Vagina (tissue), 2 donors: ENCODE results near the gene ANAPC2.

Experiments used
- POLR2A ChIP-seq, 2 donors: fragments of 450-650 bp; IDR thresholded peaks; one replicate each; pipeline ENCODE4 v1.6.1; 2017; ENCODE audit warnings: antibody characterized with exemption in 2 of 2, mild to moderate bottlenecking in 2 of 2, moderate library complexity in 2 of 2
- POLR2AphosphoS5 ChIP-seq, 2 donors: sonication (generic); formaldehyde crosslinking; IDR thresholded peaks; one replicate each; pipeline ENCODE4 v1.9.0; 2017; ENCODE audit warnings: antibody characterized with exemption in 2 of 2, mild to moderate bottlenecking in 2 of 2, low read depth in 1 of 2; ENCODE audit not compliant: insufficient read depth in 1 of 2
- TF ChIP-seq, protein P1 (sequence below), 3 experiments: fragments of 450-650 bp in 2 of 3; fragments of 200-600 bp in 1 of 3; sonication (generic) in 1 of 3; IDR thresholded peaks; one replicate each; pipeline ENCODE4 v1.5.1; 2017 to 2019; ENCODE audit warnings: antibody characterized with exemption in 3 of 3, mild to moderate bottlenecking in 2 of 3, moderate library complexity in 2 of 3

DNA sequence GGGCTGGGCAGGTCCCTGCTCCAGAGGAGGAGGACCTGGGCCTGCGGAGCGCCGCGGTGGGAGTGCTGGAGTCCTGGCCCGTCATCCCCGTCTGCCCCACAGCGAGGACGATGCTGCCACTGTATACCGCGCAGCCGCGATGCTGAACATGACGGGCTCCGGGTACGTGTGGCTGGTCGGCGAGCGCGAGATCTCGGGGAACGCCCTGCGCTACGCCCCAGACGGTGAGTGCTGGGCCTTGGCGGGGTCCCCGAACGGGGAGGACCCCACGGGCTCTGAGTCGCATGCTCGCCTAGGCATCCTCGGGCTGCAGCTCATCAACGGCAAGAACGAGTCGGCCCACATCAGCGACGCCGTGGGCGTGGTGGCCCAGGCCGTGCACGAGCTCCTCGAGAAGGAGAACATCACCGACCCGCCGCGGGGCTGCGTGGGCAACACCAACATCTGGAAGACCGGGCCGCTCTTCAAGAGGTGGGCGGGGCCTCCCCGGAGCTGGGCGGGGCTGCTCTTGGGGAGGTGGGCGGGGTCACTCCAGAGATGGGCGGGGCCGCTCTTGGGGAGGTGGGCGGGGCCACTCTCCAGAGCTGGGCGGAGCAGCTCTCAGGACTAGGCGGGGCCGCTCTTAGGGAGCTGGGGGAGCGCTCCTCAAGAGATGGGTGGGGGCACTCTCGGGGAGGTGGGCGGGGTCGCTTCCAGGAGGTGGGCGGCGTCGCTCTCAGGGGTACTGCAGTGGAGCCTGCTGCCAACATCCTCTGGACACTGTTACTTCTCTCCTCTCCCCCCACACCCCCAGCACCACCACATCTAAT lies 31.6 kb downstream of the ANAPC2 start:
- TF ChIP-seq POLR2A (IDR thresholded peaks at IDR 0.05) (no peak), POLR2AphosphoS5 (IDR thresholded peaks at IDR 0.05; ENCODE audit: insufficient read depth in 1 of 2, low read depth in 1 of 2) (no peak)
- TF ChIP-seq, protein P1, sequence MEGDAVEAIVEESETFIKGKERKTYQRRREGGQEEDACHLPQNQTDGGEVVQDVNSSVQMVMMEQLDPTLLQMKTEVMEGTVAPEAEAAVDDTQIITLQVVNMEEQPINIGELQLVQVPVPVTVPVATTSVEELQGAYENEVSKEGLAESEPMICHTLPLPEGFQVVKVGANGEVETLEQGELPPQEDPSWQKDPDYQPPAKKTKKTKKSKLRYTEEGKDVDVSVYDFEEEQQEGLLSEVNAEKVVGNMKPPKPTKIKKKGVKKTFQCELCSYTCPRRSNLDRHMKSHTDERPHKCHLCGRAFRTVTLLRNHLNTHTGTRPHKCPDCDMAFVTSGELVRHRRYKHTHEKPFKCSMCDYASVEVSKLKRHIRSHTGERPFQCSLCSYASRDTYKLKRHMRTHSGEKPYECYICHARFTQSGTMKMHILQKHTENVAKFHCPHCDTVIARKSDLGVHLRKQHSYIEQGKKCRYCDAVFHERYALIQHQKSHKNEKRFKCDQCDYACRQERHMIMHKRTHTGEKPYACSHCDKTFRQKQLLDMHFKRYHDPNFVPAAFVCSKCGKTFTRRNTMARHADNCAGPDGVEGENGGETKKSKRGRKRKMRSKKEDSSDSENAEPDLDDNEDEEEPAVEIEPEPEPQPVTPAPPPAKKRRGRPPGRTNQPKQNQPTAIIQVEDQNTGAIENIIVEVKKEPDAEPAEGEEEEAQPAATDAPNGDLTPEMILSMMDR (IDR thresholded peaks at IDR 0.05) = no peak
